ENCODE measurements around the gene MITD1. TPM values are rescaled to one million over a fixed set of nuclear protein-coding genes. Genes with fewer than 3 reads are reported as not detected.

The MITD1 gene
- polyA plus RNA-seq, 3 donors, result 24.9 to 33.8 (median 25.4) TPM

DNA sequence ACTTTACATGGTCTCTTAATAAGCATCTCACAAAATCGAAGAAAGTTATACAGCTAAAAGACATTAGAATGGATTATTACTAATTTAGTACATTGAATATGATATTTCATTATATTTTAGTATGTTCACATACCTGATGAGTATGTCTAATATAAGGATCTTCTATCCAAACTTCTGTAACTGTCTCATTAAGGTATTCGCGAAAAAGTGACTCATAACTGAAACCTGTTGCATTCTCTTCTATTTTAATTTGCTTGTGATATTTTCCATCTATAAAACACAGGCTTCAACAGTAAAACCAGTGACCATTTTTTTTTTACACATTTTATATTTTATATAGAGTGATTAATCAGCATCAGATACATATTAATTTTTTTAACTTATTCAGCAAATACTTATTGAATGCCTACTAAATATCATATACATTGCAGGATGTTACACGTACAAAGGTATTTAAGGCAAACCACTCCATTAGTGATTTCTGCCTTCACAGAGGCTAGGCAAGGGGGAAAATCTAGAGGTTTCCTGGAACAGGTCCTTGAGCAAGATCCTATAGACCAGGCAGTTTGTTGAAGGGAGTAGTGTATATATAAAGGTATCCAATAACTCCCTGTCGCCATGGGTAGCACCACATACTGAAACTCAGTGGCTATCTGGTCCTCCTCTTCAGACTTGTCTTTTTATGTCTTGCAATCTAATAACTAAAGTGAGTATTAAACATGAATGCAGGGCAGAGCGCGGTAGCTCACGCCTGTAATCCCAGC is 9.3 kb downstream of the MITD1 start:
- Histone ChIP-seq H3K4me2 (replicated peaks; ENCODE audit: extremely low read depth, low read length, poor library complexity, severe bottlenecking) (no peak overlapping the region), H3K4me3 (replicated peaks in 1 of 3; ENCODE audit: low read depth in 2 of 3, low read length in 3 of 3) (no peak overlapping the region), H4K20me1 (ENCODE audit: insufficient read depth, low read length) (peaks cover 39% of the 10 kb centered on the region), H3K9ac (ENCODE audit: insufficient read depth, low read length, poor library complexity, severe bottlenecking) (no peak overlapping the region), H3K27me3 (ENCODE audit: control insufficient read depth in 2 of 2, insufficient read depth in 2 of 2, low read length in 2 of 2) (no peaks in the 10 kb centered on the region), H2AFZ (ENCODE audit: insufficient read depth, low read depth, low read length, poor library complexity, severe bottlenecking) (no peak overlapping the region), H3K36me3 (replicated peaks in 1 of 2; ENCODE audit: control insufficient read depth in 1 of 2, insufficient read depth in 2 of 2, low read length in 2 of 2) (peaks cover 62 to 71% of the 10 kb centered on the region in 2 donors), H3K4me1 (ENCODE audit: control insufficient read depth in 1 of 2, insufficient read depth in 2 of 2, low read length in 2 of 2) (no peaks in the 10 kb centered on the region), H3K9me3 (replicated peaks in 1 of 2; ENCODE audit: control insufficient read depth in 1 of 2, insufficient read depth in 1 of 2, low read length in 2 of 2) (no peaks in the 10 kb centered on the region), H3K27ac (ENCODE audit: low read depth in 1 of 2, low read length in 2 of 2) (no peak overlapping the region), H3K79me2 (ENCODE audit: insufficient read depth, low read length) (peaks cover 29% of the 10 kb centered on the region)
- no peak overlapping the region for H3K4me3 Mint-ChIP-seq
- intact Hi-C loops (cut with micrococcal nuclease), result loop anchor here in 1 of 2 donors (10.0 kb wide), 1 partner anchor 87 kb away; no protein-coding TSS in a partner anchor
- H3K27me3 Mint-ChIP-seq (ENCODE audit: low read depth in 3 of 3), result no peaks in the 10 kb centered on the region
- H3K4me1 Mint-ChIP-seq, result peaks cover 3% of the 10 kb centered on the region
- H3K36me3 Mint-ChIP-seq, result peaks cover 55 to 67% of the 10 kb centered on the region in 2 donors
- H3K27ac Mint-ChIP-seq, result peak overlapping the region in 1 of 7 donors; percentile 82
- WGBS (ENCODE audit: insufficient coverage), result no CpG with 5 or more reads among the region's 8 CpGs
- H3K9me3 Mint-ChIP-seq, result no peaks in the 10 kb centered on the region
- no peak for DNase-seq
- TF ChIP-seq, protein P1, sequence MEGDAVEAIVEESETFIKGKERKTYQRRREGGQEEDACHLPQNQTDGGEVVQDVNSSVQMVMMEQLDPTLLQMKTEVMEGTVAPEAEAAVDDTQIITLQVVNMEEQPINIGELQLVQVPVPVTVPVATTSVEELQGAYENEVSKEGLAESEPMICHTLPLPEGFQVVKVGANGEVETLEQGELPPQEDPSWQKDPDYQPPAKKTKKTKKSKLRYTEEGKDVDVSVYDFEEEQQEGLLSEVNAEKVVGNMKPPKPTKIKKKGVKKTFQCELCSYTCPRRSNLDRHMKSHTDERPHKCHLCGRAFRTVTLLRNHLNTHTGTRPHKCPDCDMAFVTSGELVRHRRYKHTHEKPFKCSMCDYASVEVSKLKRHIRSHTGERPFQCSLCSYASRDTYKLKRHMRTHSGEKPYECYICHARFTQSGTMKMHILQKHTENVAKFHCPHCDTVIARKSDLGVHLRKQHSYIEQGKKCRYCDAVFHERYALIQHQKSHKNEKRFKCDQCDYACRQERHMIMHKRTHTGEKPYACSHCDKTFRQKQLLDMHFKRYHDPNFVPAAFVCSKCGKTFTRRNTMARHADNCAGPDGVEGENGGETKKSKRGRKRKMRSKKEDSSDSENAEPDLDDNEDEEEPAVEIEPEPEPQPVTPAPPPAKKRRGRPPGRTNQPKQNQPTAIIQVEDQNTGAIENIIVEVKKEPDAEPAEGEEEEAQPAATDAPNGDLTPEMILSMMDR (IDR thresholded peaks at IDR 0.05), result no peak

DNA sequence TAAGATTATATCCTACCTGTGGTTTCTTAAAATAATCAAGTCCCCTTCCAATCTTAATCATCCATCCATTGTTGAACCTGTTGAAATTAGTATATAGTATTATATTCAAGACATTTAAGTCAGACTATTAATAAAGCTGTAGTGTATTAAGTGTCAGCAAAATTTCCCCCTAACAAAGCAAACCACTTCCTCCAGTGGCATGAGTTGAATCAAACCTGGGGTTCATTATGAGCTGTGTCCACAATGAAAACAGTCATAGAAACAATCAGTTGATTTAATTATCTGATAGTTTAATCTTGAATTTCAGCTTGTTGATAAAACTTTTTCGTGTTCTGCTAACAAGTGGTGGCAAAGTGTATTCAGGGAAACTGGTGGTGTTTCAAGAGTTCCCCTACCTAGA is 11.3 kb downstream of the MITD1 start:
- no peaks in the 10 kb centered on the region for H3K9me3 Mint-ChIP-seq
- WGBS (ENCODE audit: insufficient coverage), result 71% methylated on average over 1 of the region's 1 CpG
- intact Hi-C loops (cut with micrococcal nuclease), result no loop called here
- Histone ChIP-seq H3K4me2 (replicated peaks; ENCODE audit: extremely low read depth, low read length, poor library complexity, severe bottlenecking) (no peak overlapping the region), H3K79me2 (ENCODE audit: insufficient read depth, low read length) (peaks cover 16% of the 10 kb centered on the region), H4K20me1 (ENCODE audit: insufficient read depth, low read length) (peaks cover 25% of the 10 kb centered on the region), H3K4me3 (replicated peaks in 1 of 3; ENCODE audit: low read depth in 2 of 3, low read length in 3 of 3) (no peak overlapping the region), H3K27me3 (ENCODE audit: control insufficient read depth in 2 of 2, insufficient read depth in 2 of 2, low read length in 2 of 2) (no peaks in the 10 kb centered on the region), H2AFZ (ENCODE audit: insufficient read depth, low read depth, low read length, poor library complexity, severe bottlenecking) (no peak overlapping the region), H3K4me1 (ENCODE audit: control insufficient read depth in 1 of 2, insufficient read depth in 2 of 2, low read length in 2 of 2) (no peaks in the 10 kb centered on the region), H3K9ac (ENCODE audit: insufficient read depth, low read length, poor library complexity, severe bottlenecking) (no peak overlapping the region), H3K27ac (ENCODE audit: low read depth in 1 of 2, low read length in 2 of 2) (no peak overlapping the region), H3K9me3 (replicated peaks in 1 of 2; ENCODE audit: control insufficient read depth in 1 of 2, insufficient read depth in 1 of 2, low read length in 2 of 2) (no peaks in the 10 kb centered on the region), H3K36me3 (replicated peaks in 1 of 2; ENCODE audit: control insufficient read depth in 1 of 2, insufficient read depth in 2 of 2, low read length in 2 of 2) (peaks cover 73 to 90% of the 10 kb centered on the region in 2 donors)
- H3K36me3 Mint-ChIP-seq, result peaks cover 73 to 84% of the 10 kb centered on the region in 2 donors
- no peak overlapping the region for H3K27ac Mint-ChIP-seq
- TF ChIP-seq, protein P1 (IDR thresholded peaks at IDR 0.05), result no peak
- DNase-seq, result no peak
- no peaks in the 10 kb centered on the region for H3K27me3 Mint-ChIP-seq (ENCODE audit: low read depth in 3 of 3)
- H3K4me3 Mint-ChIP-seq, result no peak overlapping the region
- no peaks in the 10 kb centered on the region for H3K4me1 Mint-ChIP-seq
